SJSA1 (cell line): ENCODE measurements around the gene AGFG2. TPM values are rescaled to one million over a fixed set of nuclear protein-coding genes. Genes with fewer than 3 reads are reported as not detected.

Source experiments
- DNase-seq, 2 experiments: peaks; one replicate each; pipeline ENCODE4 v3.0.0-alpha.2; 2015 to 2020; ENCODE audit warnings: low spot score in 2 of 2, low read depth in 1 of 2
- H3K27ac ChIP-seq: fragments of 250-450 bp; sonication (Bioruptor Pico); 2 replicates; pipeline ENCODE4 v1.5.1; 2020; ENCODE audit warnings: mild to moderate bottlenecking, moderate library complexity
- H3K27me3 ChIP-seq: fragments of 250-450 bp; sonication (Bioruptor Pico); replicated peaks from 2 replicates; pipeline ENCODE4 v1.5.1; 2020; ENCODE audit warnings: mild to moderate bottlenecking, moderate library complexity
- H3K36me3 ChIP-seq: fragments of 250-450 bp; sonication (Bioruptor Pico); 2 replicates; pipeline ENCODE4 v1.5.1; 2020; ENCODE audit warnings: mild to moderate bottlenecking
- H3K4me1 ChIP-seq: fragments of 250-450 bp; sonication (Bioruptor Pico); replicated peaks from 2 replicates; pipeline ENCODE4 v1.6.1; 2021; ENCODE audit warnings: mild to moderate bottlenecking
- H3K4me3 ChIP-seq: fragments of 250-450 bp; sonication (Bioruptor Pico); 2 replicates; pipeline ENCODE4 v1.5.1; 2020; ENCODE audit warnings: mild to moderate bottlenecking
- H3K9me3 ChIP-seq: fragments of 250-450 bp; sonication (Bioruptor Pico); replicated peaks from 2 replicates; pipeline ENCODE4 v1.5.1; 2020; ENCODE audit warnings: mild to moderate bottlenecking
- total RNA-seq: library from RNA; depleted of rRNA; stranded (reverse); fragments of >200 nt; shearing (Covaris generic); gene quantifications from 2 replicates; pipeline ENCODE4 v1.2.3, GENCODE V29; 2014

AGFG2 gene
- total RNA-seq, 1 experiment from 2014 or later: 24.2 TPM

DNA sequence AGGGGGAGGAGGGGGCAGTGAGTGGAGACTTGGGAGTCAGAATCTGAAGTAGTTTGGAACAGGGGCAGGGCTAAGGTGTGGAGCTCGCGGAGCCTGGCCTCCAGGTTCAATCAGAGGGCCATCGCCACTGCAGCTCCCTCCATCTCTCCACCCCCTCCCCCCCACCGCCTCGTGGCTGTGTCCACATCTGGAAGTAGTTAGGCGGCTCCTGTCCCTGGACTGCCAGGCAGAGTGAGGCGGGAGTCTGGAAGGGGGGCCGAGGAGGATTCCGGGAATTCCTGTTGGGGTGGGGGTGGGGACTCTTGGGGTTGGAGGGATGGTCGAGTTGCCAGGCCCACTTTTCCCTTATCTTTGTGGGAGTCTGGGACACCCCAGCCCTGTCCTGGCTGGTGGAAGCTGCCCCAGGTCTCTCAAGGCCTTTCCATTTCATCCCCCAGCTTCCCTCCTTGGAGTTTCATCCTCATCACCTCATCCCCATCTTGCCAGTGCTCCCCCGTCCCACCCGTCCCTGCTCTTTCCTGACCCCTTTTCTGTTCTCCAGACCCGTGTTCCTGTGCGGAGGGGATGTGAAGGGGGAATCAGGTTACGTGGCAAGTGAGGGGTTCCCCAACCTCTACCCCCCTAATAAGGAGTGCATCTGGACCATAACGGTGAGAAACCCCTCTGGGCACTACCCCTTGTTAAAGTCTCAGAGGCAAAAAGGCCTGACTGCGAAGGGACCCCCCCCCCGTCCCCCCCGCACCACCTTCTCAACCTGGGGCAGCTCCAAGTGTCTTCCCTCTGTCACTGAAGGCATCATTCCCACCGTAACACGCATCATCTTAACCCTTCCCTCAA is 64.1 kb downstream of the AGFG2 start:
- peaks cover 30% of the 10 kb centered on the region for H3K36me3 ChIP-seq
- H3K9me3 ChIP-seq: no peaks in the 10 kb centered on the region
- H3K27ac ChIP-seq: peak overlapping the region; percentile 52
- no peaks in the 10 kb centered on the region for H3K27me3 ChIP-seq
- peaks cover 31% of the 10 kb centered on the region for H3K4me1 ChIP-seq
- H3K4me3 ChIP-seq: peak overlapping the region; percentile 45
- peak; percentile 79 to 96 for DNase-seq

DNA sequence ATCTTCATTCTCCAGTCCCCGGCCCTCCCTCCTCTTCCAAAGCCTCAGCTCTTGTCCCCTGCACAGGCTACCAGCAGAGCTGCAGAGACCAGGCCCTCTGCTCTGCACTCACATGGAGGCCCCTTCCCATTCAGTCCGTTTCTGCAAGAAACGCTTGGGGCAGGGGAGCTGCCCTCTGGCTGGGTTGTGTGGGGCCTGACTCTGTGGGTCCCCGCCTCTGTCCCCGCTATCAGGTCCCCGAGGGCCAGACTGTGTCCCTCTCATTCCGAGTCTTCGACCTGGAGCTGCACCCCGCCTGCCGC is 64.7 kb downstream of the AGFG2 start:
- H3K4me1 ChIP-seq: peaks cover 31% of the 10 kb centered on the region

GRCh38 chr7:100604028-100604975 is 65.3 kb downstream of the AGFG2 start:
- H3K27ac ChIP-seq: peak overlapping the region; percentile 52

More for the DNA sequence above, 64.7 kb downstream of the AGFG2 start:
- peak in 1 of 2 experiments; percentile 58 for DNase-seq
- Histone ChIP-seq H3K27me3 (no peaks in the 10 kb centered on the region), H3K4me3 (peak overlapping the region; percentile 45), H3K9me3 (no peaks in the 10 kb centered on the region), H3K27ac (peak overlapping the region; percentile 52), H3K36me3 (peaks cover 30% of the 10 kb centered on the region)

DNA sequence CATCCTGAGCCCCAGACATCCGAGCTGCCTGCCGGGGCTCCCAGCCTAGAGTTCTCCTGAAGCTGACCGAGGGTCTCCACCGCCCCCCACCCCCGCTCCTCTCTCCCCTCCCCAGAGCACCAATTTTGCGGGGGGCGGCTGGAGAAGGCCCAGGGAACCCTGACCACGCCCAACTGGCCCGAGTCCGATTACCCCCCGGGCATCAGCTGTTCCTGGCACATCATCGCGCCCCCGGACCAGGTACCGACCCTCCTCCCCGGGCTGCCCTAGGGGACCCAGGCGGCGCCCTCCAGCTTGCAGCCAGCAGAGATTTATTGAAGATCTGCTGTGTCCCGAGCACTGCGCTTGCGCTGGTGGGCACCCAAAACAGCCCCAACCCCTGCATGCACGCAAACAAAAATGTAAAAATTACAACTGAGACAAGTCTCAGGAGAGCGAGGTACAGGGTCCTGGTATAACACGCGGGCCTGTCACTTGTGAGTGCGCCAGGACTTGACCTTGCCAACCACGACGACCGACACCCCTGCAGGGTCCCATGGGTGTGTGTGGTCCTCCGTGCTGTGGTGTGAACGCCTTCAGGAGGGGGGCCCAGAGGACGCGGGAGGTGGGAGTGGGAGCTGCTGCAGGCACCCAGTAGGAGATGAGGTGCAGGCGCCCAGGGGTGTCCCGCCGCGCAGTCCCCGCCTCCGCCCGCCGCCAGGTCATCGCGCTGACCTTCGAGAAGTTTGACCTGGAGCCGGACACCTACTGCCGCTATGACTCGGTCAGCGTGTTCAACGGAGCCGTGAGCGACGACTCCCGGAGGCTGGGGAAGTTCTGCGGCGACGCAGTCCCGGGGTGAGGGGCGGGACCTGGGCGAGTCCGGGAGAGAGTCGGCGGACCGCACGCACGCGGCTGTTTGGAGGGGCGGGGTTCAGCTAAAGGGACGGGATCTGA is 66.2 kb downstream of the AGFG2 start:
- no peaks in the 10 kb centered on the region for H3K27me3 ChIP-seq
- no peak overlapping the region for H3K4me3 ChIP-seq
- DNase-seq: no peak
- H3K36me3 ChIP-seq: peaks cover 30% of the 10 kb centered on the region
- no peak overlapping the region for H3K27ac ChIP-seq
- peaks cover 31% of the 10 kb centered on the region for H3K4me1 ChIP-seq
- H3K9me3 ChIP-seq: no peaks in the 10 kb centered on the region

More at GRCh38 chr7:100604028-100604975, 65.3 kb downstream of the AGFG2 start:
- DNase-seq: peak; percentile 28 to 66
- peak overlapping the region; percentile 45 for H3K4me3 ChIP-seq
- no peaks in the 10 kb centered on the region for H3K27me3 ChIP-seq
- H3K4me1 ChIP-seq: peaks cover 31% of the 10 kb centered on the region
- H3K9me3 ChIP-seq: no peaks in the 10 kb centered on the region
- H3K36me3 ChIP-seq: peaks cover 30% of the 10 kb centered on the region

- Histone ChIP-seq H3K4me3 (no peak overlapping the region), H3K27me3 (no peaks in the 10 kb centered on the region), H3K9me3 (no peaks in the 10 kb centered on the region), H3K27ac (no peak overlapping the region), H3K4me1 (peaks cover 31% of the 10 kb centered on the region), H3K36me3 (peaks cover 30% of the 10 kb centered on the region)
- no peak for DNase-seq
These were observed 67.3 kb downstream of the AGFG2 start for GRCh38 chr7:100606313-100606712.

DNA sequence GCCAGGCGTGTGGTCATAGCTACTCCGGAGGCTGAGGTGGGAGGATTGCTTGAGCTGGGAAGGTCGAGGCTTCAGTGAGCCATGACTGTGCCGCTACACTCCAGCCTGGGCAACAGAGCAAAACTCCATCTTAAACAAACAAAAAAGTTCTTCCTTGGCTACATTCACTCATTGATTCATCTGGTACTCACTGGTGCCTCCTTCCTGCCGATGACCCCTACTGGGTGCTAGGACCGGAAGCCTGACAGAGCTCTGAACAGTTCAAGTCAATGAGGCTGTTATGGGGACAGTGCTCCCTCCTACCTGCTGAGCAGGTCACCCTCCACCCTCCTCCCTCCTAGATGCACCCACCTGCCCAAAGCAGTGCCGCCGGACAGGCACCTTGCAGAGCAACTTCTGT is 68.1 kb downstream of the AGFG2 start:
- no peaks in the 10 kb centered on the region for H3K9me3 ChIP-seq
- H3K27ac ChIP-seq: no peak overlapping the region
- H3K27me3 ChIP-seq: no peaks in the 10 kb centered on the region
- H3K4me1 ChIP-seq: peaks cover 23% of the 10 kb centered on the region
- H3K4me3 ChIP-seq: no peak overlapping the region
- DNase-seq: no peak
- peaks cover 30% of the 10 kb centered on the region for H3K36me3 ChIP-seq

DNA sequence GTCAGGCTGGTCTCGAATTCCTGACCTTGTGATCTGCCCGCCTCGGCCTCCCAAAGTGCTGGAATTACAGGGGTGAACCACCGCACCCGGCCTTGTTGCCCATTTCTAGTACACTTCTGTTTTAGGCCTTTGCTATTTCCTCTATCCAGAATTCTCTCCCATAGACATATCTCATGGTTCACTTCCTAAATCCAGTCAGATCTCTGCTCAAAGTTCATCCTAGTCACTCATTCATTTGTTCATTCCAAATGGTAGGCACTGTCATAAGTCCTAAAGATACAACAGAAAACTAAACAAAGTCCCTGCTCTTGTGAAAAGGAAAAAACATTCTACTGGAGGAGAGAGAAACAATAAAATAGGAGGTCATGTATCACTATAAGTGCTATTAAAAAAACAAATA is 71.0 kb downstream of the AGFG2 start:
- Histone ChIP-seq H3K4me1 (peaks cover 9% of the 10 kb centered on the region), H3K4me3 (no peak overlapping the region), H3K27ac (no peak overlapping the region), H3K27me3 (no peaks in the 10 kb centered on the region), H3K36me3 (peaks cover 26% of the 10 kb centered on the region), H3K9me3 (no peaks in the 10 kb centered on the region)
- DNase-seq: no peak

GRCh38 chr7:100611983-100612729 is 73.2 kb downstream of the AGFG2 start, which contains the start of gene MOSPD3:
TSS of gene MOSPD3 (plus strand) at chr7:100612540. CDS start at chr7:100612792, 252 bp downstream.
- Histone ChIP-seq H3K4me1 (peaks cover 9% of the 10 kb centered on the region), H3K9me3 (no peaks in the 10 kb centered on the region), H3K27ac (peak within 1 kb of the TSS; percentile 67), H3K27me3 (no peaks in the 10 kb centered on the region), H3K36me3 (peaks cover 9% of the 10 kb centered on the region), H3K4me3 (peak within 1 kb of the TSS; percentile 49)
- peak; percentile 98 to 99 for DNase-seq

DNA sequence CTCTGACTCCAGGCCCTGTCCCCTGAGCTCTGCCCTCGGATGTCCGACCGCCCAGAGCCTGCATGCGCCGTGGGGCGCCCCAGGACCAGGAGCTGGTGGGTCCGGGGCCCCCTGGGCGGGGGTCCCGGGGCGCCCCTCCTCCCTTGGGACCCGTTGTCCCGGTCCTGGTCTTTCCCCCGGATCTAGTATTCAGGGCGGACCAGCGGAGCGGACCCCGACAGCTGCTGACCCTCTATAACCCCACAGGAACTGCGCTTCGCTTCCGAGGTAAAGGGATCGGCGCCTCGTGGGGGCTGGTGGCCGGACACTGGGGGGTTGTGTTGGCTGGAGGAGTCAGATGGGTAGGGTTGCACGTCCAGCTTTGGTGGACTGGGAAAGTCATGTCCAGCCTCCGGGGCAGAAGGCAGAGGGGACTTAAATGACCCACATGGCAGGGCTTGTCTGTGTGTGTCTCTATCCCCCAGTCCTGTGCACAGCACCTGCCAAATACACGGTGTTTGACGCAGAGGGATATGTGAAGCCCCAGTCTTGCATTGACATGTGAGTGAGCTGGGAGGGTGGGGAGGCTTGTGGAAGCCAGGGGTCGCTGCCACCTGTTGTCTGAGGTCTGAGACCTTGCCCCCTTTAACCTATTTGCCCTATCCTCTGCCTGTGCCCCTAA is 73.9 kb downstream of the AGFG2 start:
- no peak overlapping the region for H3K27ac ChIP-seq
- no peaks in the 10 kb centered on the region for H3K27me3 ChIP-seq
- DNase-seq: no peak

GRCh38 chr7:100613412-100614175 is 74.6 kb downstream of the AGFG2 start:
- H3K27ac ChIP-seq: no peak overlapping the region
- H3K9me3 ChIP-seq: no peaks in the 10 kb centered on the region
- no peaks in the 10 kb centered on the region for H3K27me3 ChIP-seq
- no peak for DNase-seq
- H3K4me3 ChIP-seq: no peak overlapping the region
- H3K4me1 ChIP-seq: peaks cover 9% of the 10 kb centered on the region
- H3K36me3 ChIP-seq: no peaks in the 10 kb centered on the region

More for the DNA sequence above, 73.9 kb downstream of the AGFG2 start:
- peak overlapping the region; percentile 49 for H3K4me3 ChIP-seq
- 0 out of 2 replicates have a peak, but pooled peaks cover 2% of the 10 kb centered on the region for H3K36me3 ChIP-seq
- peaks cover 9% of the 10 kb centered on the region for H3K4me1 ChIP-seq
- H3K9me3 ChIP-seq: no peaks in the 10 kb centered on the region

GRCh38 chr7:100614308-100614861 is 75.4 kb downstream of the AGFG2 start:
- Histone ChIP-seq H3K36me3 (no peaks in the 10 kb centered on the region), H3K4me1 (peaks cover 9% of the 10 kb centered on the region), H3K27ac (no peak overlapping the region), H3K27me3 (no peaks in the 10 kb centered on the region), H3K9me3 (no peaks in the 10 kb centered on the region), H3K4me3 (no peak overlapping the region)
- no peak for DNase-seq
